WTC11 (cell line): ENCODE results near the gene KLLN.

ENCODE experiments used
- ATF6 ChIP-seq: sonication (generic); formaldehyde crosslinking; IDR thresholded peaks from 2 replicates; pipeline ENCODE4 v1.8.1; 2023; ENCODE audit warnings: mild to moderate bottlenecking, missing genetic modification reagents
- CTCF ChIP-seq: fragments of 200-600 bp; IDR thresholded peaks from 2 replicates; pipeline ENCODE4 v1.8.0; 2022; ENCODE audit warnings: antibody characterized with exemption
- SP1 ChIP-seq: sonication (generic); formaldehyde crosslinking; conservative IDR thresholded peaks from 2 replicates; pipeline ENCODE4 v1.8.1; 2022; ENCODE audit warnings: missing genetic modification reagents
- STAT6 ChIP-seq: sonication (generic); formaldehyde crosslinking; conservative IDR thresholded peaks from 2 replicates; pipeline ENCODE4 v1.8.1; 2023; ENCODE audit warnings: mild to moderate bottlenecking, low read depth, missing genetic modification reagents, moderate library complexity
- USF2 ChIP-seq: sonication (generic); formaldehyde crosslinking; IDR thresholded peaks from 2 replicates; pipeline ENCODE4 v1.8.1; 2023; ENCODE audit warnings: mild to moderate bottlenecking, missing genetic modification reagents, moderate library complexity
- ZNF138 ChIP-seq: sonication (generic); formaldehyde crosslinking; conservative IDR thresholded peaks from 2 replicates; pipeline ENCODE4 v1.8.1; 2022; ENCODE audit warnings: mild to moderate bottlenecking, moderate library complexity, missing genetic modification reagents
- ZNF512 ChIP-seq: sonication (generic); formaldehyde crosslinking; IDR thresholded peaks from 2 replicates; pipeline ENCODE4 v1.8.1; 2022; ENCODE audit warnings: missing genetic modification reagents, borderline replicate concordance

GRCh38 chr10:87882555-87883294, 19.4 kb upstream of the KLLN start:
- no peak for TF ChIP-seq CTCF
- no peak for TF ChIP-seq STAT6
- TF ChIP-seq ATF6 (CRISPR knock-in tag), result no peak
- TF ChIP-seq ZNF512 (CRISPR knock-in tag), result no peak
- TF ChIP-seq SP1, result no peak
- TF ChIP-seq ZNF138, result no peak
- TF ChIP-seq USF2 (CRISPR knock-in tag), result no peak
